ENCODE results near the gene SLC6A14.

DNA sequence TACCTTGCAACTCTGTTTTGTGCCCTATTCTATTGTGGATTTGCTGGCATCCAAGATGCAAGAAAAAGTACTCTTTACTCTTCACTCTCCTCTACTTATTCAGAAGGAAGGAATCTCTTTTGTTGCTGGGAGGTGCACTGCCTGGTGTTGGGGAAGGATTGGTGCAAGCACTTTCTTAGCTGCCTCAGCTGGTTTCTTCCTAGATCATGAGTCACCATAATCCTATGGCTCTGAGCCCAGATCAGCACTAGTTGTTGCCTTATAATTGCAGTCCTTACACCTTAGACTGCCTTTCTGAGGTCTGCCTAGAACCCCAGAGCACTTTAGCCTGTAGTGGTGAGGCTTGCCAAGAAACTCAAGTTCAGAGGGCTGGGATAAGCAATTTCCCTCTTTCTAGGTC is 63.4 kb downstream of the SLC6A14 start:
- TF ChIP-seq, protein P1, sequence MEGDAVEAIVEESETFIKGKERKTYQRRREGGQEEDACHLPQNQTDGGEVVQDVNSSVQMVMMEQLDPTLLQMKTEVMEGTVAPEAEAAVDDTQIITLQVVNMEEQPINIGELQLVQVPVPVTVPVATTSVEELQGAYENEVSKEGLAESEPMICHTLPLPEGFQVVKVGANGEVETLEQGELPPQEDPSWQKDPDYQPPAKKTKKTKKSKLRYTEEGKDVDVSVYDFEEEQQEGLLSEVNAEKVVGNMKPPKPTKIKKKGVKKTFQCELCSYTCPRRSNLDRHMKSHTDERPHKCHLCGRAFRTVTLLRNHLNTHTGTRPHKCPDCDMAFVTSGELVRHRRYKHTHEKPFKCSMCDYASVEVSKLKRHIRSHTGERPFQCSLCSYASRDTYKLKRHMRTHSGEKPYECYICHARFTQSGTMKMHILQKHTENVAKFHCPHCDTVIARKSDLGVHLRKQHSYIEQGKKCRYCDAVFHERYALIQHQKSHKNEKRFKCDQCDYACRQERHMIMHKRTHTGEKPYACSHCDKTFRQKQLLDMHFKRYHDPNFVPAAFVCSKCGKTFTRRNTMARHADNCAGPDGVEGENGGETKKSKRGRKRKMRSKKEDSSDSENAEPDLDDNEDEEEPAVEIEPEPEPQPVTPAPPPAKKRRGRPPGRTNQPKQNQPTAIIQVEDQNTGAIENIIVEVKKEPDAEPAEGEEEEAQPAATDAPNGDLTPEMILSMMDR (IDR thresholded peaks at IDR 0.05; ENCODE audit: low read depth, low read length): no peak
- TF ChIP-seq MAX (IDR thresholded peaks at IDR 0.05; ENCODE audit: low read depth, low read length): no peak
- TF ChIP-seq POLR2A (IDR thresholded peaks at IDR 0.05; ENCODE audit: extremely low read depth, insufficient read length): no peak

Measured in NB4 (cell line).